Kidney epithelial cell (primary cell): Measurements from ENCODE around the gene GPR83. TPM values are rescaled to one million over a fixed set of nuclear protein-coding genes. Genes with fewer than 3 reads are reported as not detected.

Source experiments
- DNase-seq: peaks from one replicate; pipeline ENCODE4 v3.0.0-alpha.2; 2010; ENCODE audit warnings: low read depth
- H3K27me3 ChIP-seq: 2 replicates; pipeline ENCODE4 v1.6.0; 2011; ENCODE audit warnings: low read length; ENCODE audit not compliant: control insufficient read depth, insufficient read depth
- H3K36me3 ChIP-seq: 2 replicates; pipeline ENCODE4 v1.5.1; 2011; ENCODE audit warnings: low read length; ENCODE audit not compliant: control insufficient read depth, insufficient read depth
- H3K4me3 ChIP-seq: 2 replicates; pipeline ENCODE4 v1.5.1; 2011; ENCODE audit warnings: low read depth, mild to moderate bottlenecking, control low read depth, low read length
- CTCF ChIP-seq: IDR thresholded peaks from 2 replicates; pipeline ENCODE4 v1.5.1; 2011; ENCODE audit warnings: mild to moderate bottlenecking, moderate library complexity, low read length, control low read depth, inconsistent platforms; ENCODE audit not compliant: insufficient read depth, poor library complexity, severe bottlenecking
- total RNA-seq: library from RNA; depleted of rRNA; stranded (reverse); fragments of >200 nt; gene quantifications from 2 replicates; pipeline ENCODE4 v1.2.3, GENCODE V29; 2015

GPR83 gene
- total RNA-seq, 1 donor from 2014 or later = not detected

DNA sequence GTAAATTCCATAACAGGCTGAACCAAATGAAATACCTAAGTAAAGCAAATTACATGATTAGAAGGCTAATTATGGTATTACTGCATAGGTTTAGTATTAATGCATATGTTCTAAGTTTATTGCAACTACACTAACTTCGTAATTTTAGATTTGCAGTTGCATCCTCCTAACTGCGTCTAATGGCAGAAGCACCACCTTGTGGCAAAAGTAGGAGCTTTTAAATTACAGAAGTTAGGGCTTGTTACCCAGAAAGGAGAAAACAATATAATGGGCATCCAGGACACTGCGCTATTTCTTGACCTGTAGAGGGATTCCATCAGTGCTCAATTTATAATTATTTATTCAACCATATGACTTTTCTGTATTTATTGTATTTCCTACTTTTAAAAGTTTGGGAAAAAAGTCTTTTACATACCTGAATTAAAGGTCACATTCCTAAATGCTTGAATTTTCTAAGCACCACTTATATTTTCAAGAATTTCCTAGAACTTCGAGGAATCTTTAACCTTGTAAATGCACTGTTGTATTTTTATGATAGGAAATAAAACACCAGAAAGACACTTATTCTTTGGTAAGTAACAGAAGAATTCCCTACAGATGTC lies 16.3 kb upstream of the GPR83 start:
- no peaks in the 10 kb centered on the region for H3K36me3 ChIP-seq
- no peak for DNase-seq
- no peak overlapping the region for H3K4me3 ChIP-seq
- TF ChIP-seq CTCF = peak; percentile 56
- no peaks in the 10 kb centered on the region for H3K27me3 ChIP-seq

- no peak for DNase-seq
- no peak for TF ChIP-seq CTCF
- Histone ChIP-seq H3K36me3 (no peaks in the 10 kb centered on the region), H3K4me3 (no peak overlapping the region), H3K27me3 (peaks cover 15% of the 10 kb centered on the region)
Observed at GRCh38 chr11:94405062-94405833, 4.0 kb upstream of the GPR83 start.

GRCh38 chr11:94402355-94402754 lies 1.1 kb upstream of the GPR83 start:
- Histone ChIP-seq H3K27me3 (peaks cover 33% of the 10 kb centered on the region), H3K36me3 (no peaks in the 10 kb centered on the region), H3K4me3 (no peak overlapping the region)
- no peak for DNase-seq
- TF ChIP-seq CTCF = no peak

GRCh38 chr11:94401773-94402265 lies 600 bp upstream of the GPR83 start:
- Histone ChIP-seq H3K4me3 (peak overlapping the region; percentile 34), H3K36me3 (no peaks in the 10 kb centered on the region), H3K27me3 (peaks cover 33% of the 10 kb centered on the region)
- no peak for TF ChIP-seq CTCF
- DNase-seq = no peak

DNA sequence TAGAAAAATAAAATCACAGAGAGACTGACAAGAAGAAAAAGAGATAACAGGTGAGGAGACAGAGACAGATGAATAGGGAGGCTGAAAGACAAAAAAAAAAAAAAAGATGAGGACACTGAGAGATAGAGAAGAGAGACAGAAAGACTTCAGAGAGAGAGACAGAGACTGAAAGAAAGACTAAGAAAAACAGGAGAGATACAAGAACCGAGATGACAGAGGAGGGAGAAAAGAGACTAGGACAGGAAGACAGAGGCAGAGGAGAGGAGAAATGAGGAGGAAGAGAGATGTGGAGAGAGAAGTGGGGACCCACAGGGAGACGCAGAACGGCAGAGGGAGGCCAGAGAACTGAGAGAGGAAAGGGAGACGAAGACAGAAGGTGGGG lies 771 bp downstream of the GPR83 start:
- Histone ChIP-seq H3K36me3 (no peaks in the 10 kb centered on the region), H3K4me3 (no peak overlapping the region), H3K27me3 (peaks cover 33% of the 10 kb centered on the region)
- DNase-seq = no peak
- TF ChIP-seq CTCF = no peak
